HAP-1 (cell line): ENCODE results near the gene E4F1.
A peak's percentile ranks its signal among the peaks of the same experiment; 100 is the strongest.
"Not testable (repeated sequence)": the region's sequence is repeated elsewhere in the genome, so short reads cannot be mapped to it uniquely, and the experiment has no call there.

Source experiments
- DNase-seq, 2 experiments: peaks; one replicate each; pipeline ENCODE4 v3.0.0-alpha.2; 2016 to 2020; ENCODE audit warnings: low spot score in 2 of 2
- H3K27me3 ChIP-seq: fragments of 250-450 bp; sonication (Bioruptor Pico); 2 replicates; pipeline ENCODE4 v1.5.1; 2020; ENCODE audit warnings: low read depth, mild to moderate bottlenecking, moderate library complexity
- H3K36me3 ChIP-seq: fragments of 250-450 bp; sonication (Bioruptor Pico); replicated peaks from 2 replicates; pipeline ENCODE4 v1.5.1; 2020; ENCODE audit warnings: mild to moderate bottlenecking
- H3K4me1 ChIP-seq: fragments of 250-450 bp; sonication (Bioruptor Pico); 2 replicates; pipeline ENCODE4 v1.5.1; 2020; ENCODE audit warnings: mild to moderate bottlenecking
- H3K4me3 ChIP-seq: fragments of 250-450 bp; sonication (Bioruptor Pico); 2 replicates; pipeline ENCODE4 v1.5.1; 2020; ENCODE audit warnings: mild to moderate bottlenecking, moderate library complexity
- H3K9me3 ChIP-seq: fragments of 250-450 bp; sonication (Bioruptor Pico); 2 replicates; pipeline ENCODE4 v1.5.1; 2020; ENCODE audit warnings: mild to moderate bottlenecking, moderate library complexity
- in situ Hi-C: fragments of 300-500 bp; cut with MboI; formaldehyde crosslinking; loops from 3 replicates; pipeline ENCODE4 v1.14.3; 2020; ENCODE audit warnings: low sequenced_read_pairs, inconsistent platforms, mixed read lengths

Gene E4F1

DNA sequence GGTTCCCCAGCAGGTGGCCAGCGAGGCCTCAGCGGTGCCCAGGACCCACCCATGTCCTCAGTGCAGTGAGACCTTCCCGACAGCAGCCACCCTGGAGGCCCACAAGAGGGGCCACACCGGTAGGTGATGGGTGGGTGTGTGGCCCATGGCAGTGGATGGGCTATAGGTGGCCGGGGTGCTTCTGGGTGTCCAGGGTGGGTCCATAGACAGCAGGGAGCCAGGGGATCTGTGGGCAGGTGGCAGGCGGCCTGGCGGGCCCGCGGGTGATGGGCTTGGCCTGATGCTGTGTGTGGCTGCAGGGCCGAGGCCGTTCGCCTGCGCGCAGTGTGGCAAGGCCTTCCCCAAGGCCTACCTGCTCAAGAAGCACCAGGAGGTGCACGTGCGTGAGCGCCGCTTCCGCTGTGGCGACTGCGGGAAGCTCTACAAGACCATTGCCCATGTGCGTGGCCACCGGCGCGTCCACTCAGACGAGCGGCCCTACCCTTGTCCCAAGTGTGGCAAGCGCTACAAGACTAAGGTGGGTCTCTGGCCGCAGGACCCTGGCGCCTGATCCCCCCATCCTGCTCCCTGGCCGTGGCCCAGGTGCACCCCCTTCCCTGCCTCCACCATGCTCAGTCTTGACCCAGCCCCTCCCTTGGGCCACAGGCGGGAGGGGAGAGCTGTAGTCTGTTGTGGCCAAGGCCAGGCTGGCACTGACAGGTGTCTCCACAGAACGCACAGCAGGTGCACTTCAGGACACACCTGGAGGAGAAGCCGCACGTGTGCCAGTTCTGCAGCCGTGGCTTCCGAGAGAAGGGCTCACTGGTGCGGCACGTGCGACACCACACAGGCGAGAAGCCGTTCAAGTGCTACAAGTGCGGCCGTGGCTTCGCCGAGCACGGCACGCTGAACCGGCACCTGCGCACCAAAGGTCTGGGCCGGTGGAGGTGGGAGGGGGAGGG, 10.8 kb downstream of the E4F1 start:
- Histone ChIP-seq H3K9me3 (no peaks in the 10 kb centered on the region), H3K27me3 (no peaks in the 10 kb centered on the region), H3K4me3 (no peak overlapping the region), H3K36me3 (peaks cover 49% of the 10 kb centered on the region), H3K4me1 (no peaks in the 10 kb centered on the region)
- DNase-seq: no peak
- in situ Hi-C loops: no loop called here

DNA sequence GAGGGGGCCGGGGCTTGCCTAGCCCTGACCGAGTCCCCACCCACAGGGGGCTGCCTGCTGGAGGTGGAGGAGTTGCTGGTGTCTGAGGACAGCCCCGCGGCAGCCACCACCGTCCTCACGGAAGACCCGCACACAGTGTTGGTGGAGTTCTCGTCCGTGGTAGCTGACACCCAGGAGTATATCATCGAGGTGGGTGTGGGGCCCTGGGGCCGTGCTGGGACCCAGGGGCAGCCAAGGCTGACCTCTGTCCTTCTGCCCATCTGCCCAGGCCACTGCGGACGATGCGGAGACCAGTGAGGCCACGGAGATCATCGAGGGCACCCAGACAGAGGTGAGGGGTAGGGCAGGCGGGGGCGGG, 11.4 kb downstream of the E4F1 start:
- Histone ChIP-seq H3K4me3 (no peak overlapping the region), H3K4me1 (no peaks in the 10 kb centered on the region), H3K9me3 (no peaks in the 10 kb centered on the region), H3K27me3 (no peaks in the 10 kb centered on the region), H3K36me3 (peaks cover 48% of the 10 kb centered on the region)
- in situ Hi-C loops: no loop called here
- no peak for DNase-seq

DNA sequence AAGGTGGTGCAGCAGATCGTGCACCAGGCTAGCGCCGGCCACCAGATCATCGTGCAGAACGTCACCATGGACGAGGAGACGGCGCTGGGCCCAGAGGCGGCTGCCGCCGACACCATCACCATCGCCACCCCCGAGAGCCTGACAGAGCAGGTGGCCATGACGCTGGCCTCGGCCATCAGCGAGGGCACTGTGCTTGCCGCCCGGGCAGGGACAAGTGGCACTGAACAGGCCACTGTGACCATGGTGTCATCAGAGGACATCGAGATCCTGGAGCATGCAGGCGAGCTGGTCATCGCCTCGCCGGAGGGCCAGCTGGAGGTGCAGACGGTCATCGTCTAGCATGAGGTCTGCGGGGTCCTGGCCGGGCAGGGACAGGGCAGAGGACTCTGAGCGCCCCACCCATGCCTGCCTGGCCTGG, 11.9 kb downstream of the E4F1 start:
- Histone ChIP-seq H3K4me1 (no peaks in the 10 kb centered on the region), H3K4me3 (no peak overlapping the region), H3K27me3 (no peaks in the 10 kb centered on the region), H3K9me3 (no peaks in the 10 kb centered on the region), H3K36me3 (peaks cover 47% of the 10 kb centered on the region)
- in situ Hi-C loops: no loop called here
- no peak for DNase-seq

DNA sequence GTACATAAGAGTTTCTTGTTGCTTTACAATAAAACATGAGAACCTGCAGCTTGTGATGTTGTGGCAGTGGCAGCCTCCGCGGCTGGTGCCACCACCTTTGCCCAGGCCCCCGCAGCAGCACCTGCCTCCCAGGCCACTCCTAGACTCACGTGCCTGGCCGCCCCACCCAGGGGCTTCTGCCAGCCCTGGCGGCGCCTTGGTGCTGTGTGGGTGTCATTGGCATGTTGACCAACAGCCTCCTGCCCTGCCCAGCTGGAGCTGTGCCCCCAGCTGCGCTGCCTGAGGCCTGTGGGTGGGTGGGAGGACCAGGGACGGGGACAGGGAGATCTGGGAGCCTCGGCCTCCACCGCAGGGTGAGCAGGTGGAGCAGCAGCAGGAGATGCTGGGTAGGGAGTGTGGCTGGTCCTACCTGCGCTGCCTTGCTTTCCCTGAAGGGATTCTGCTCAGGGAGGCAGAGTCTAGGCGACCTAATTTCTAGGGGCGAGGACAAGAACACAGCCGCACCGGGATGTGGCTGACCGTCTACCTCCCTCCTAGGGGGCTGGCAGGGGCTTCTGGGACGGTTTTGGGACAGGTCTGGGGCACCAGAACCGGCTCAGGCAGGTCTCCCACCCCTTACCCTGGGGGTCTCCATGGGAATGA, 12.4 kb downstream of the E4F1 start:
- Histone ChIP-seq H3K36me3 (peaks cover 47% of the 10 kb centered on the region), H3K27me3 (no peaks in the 10 kb centered on the region), H3K4me3 (no peak overlapping the region), H3K9me3 (no peaks in the 10 kb centered on the region), H3K4me1 (no peaks in the 10 kb centered on the region)
- no peak for DNase-seq
- in situ Hi-C loops: no loop called here

DNA sequence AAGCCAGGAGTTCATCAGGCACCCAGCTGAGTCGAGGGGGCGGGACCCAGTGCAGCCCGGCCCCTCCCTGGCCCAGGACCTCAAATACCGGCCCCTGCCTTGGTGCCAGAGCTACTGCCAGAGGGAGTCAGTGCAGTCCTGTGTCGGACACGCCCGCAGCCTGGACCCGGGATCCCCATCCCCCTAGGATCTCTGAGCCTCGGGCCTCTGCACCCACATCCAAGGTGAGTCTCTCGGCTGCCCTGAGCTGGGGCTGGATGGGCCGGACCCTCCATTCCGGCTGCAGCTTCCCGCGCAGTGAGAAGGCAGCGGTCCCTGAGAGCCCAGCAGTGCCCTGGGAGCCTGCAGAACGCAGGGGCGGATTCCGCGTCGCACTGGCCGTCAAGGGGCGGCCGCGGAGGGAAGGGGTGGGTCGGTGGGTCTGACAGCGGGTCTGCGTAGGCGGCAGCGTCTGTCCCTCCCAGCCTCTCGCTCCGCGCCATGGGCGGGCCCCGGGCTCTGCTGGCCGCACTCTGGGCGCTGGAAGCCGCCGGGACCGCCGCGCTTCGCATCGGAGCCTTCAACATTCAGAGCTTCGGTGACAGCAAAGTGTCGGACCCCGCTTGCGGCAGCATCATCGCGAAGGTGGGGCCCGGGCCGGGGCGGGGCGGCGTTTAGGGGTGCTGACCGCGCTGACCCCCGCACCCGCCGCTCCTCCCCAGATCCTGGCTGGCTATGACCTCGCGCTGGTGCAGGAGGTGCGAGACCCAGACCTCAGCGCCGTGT, 13.1 kb downstream of the E4F1 start, which contains the start of gene DNASE1L2:
Gene DNASE1L2 (plus strand): TSS at position 108 of the 765 bp plus-strand sequence. CDS start 373 bp downstream, at position 481.
- in situ Hi-C loops: no loop called here

DNA sequence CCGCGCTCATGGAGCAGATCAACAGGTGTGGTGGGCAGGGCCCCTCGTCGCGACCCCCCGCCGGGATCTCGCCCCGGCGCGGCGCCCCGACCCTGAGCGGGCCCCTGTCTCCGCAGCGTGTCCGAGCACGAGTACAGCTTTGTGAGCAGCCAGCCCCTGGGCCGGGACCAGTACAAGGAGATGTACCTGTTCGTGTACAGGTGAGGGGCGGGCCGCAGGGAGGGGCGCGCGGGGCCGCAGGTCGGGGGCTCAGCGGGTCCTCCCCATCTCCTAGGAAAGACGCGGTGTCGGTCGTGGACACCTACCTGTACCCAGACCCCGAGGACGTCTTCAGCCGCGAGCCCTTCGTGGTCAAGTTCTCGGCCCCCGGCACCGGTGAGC, 13.7 kb downstream of the E4F1 start:
- peak in 1 of 2 experiments; percentile 38 for DNase-seq
- no peak overlapping the region for H3K4me3 ChIP-seq
- no peaks in the 10 kb centered on the region for H3K27me3 ChIP-seq
- no peaks in the 10 kb centered on the region for H3K4me1 ChIP-seq
- in situ Hi-C loops: no loop called here
- peaks cover 42% of the 10 kb centered on the region for H3K36me3 ChIP-seq
- H3K9me3 ChIP-seq: no peaks in the 10 kb centered on the region

More for the DNA sequence above, 13.1 kb downstream of the E4F1 start, which contains the start of gene DNASE1L2:
- peak in 1 of 2 experiments; percentile 56 for DNase-seq
- H3K27me3 ChIP-seq: no peaks in the 10 kb centered on the region
- H3K36me3 ChIP-seq: peaks cover 43% of the 10 kb centered on the region
- H3K4me3 ChIP-seq: no peak within 1 kb of the TSS
- no peaks in the 10 kb centered on the region for H3K4me1 ChIP-seq
- H3K9me3 ChIP-seq: no peaks in the 10 kb centered on the region

DNA sequence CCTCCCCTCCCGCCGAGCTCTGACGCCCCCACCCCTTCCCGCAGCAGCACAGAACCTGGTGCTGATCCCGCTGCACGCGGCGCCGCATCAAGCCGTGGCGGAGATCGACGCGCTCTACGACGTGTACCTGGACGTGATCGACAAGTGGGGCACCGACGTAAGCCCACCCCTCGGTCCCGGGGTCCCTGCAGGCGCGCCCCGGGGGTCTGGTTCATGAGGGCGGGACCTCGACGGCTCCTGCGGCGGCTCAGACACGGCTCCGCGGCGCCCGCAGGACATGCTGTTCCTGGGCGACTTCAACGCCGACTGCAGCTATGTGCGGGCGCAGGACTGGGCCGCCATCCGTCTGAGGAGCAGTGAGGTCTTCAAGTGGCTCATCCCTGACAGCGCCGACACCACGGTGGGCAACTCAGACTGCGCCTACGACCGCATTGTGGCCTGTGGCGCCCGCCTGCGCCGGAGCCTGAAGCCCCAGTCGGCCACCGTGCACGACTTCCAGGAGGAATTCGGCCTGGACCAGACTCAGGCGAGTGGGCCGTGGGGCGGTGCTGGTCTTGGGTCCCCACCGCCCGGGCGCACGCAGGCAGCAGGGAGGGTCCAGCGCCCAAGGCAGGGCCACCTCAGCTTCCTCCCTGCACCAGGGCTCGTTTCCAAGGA, 14.2 kb downstream of the E4F1 start:
- Histone ChIP-seq H3K9me3 (no peaks in the 10 kb centered on the region), H3K27me3 (no peaks in the 10 kb centered on the region), H3K36me3 (peaks cover 43% of the 10 kb centered on the region), H3K4me3 (no peak overlapping the region), H3K4me1 (no peaks in the 10 kb centered on the region)
- no peak for DNase-seq
- in situ Hi-C loops: no loop called here

DNA sequence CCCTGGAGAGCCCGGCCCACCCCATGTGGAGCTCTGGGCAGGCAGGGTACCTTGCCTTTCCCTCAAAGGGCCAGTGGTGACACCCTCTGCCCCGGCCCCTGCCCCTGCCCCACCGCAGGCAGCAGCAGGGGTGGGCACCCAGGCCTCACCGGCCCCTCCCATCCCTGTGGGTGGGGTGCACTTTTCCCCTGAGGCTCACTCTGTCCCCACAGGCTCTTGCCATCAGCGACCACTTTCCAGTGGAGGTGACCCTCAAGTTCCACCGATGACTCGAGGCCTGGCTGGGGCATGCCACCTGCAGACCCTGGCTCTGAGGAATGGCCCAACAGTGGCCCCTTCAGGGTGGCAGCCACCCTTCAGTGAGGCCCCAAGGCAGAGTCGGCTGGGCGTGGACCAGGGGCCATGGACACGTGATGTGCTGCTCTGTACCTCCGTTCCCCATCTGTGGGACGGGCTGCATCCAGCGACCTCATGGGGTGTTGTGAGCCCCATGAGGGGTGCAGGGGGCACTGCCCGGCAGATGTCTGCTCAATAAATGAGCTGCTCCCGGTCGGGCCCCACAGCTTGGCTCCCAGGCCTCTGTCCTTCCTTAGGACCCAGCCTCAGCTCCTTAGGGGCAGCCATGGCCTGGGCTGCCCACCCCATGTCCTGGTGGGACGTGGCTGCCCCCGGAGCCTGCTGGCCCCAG, 14.9 kb downstream of the E4F1 start:
- Histone ChIP-seq H3K9me3 (no peaks in the 10 kb centered on the region), H3K36me3 (peaks cover 43% of the 10 kb centered on the region), H3K27me3 (no peaks in the 10 kb centered on the region), H3K4me3 (no peak overlapping the region), H3K4me1 (no peaks in the 10 kb centered on the region)
- in situ Hi-C loops: no loop called here
- no peak for DNase-seq

DNA sequence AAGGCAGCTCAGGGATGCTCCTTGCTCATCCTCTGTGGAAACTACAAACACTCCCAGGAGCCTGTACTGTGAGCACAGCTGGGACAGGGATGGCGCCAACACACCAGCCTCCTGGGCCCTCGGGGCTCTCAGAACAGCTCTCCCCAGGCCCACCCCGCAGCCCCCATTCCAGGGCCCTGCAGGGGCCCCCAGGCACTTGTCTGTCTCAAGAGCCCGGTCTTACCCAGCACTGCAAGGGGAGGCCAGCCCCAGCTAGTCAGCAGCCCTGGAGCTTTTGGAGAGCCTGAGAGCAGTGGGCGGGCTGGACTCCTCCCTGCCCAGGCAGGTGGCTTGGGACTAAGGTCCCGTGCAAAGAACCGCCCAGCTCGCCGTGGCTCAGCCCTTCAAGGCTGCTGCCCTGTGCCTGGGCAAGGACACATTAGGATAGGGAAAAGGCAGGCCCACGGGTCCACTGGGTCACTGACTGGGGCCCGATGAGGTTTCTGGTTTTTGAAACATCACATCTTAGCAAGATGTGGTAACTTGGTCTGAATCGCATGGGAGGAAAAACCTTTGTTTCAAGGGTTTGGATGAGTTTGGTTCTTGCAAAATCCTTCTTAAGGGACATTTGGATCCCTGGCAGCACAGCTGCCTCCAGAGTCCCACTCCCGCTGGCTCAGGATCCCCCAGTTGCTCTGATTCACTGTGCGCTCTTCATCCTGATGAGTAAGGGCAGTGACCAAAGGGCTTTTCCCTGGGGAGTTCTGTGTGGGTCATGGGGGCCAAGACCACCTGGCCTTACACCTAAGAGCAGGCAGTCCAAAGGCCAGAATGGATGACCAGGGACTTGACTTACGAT, 15.7 kb downstream of the E4F1 start:
- Histone ChIP-seq H3K36me3 (peaks cover 43% of the 10 kb centered on the region), H3K27me3 (no peaks in the 10 kb centered on the region), H3K4me1 (no peaks in the 10 kb centered on the region), H3K9me3 (no peaks in the 10 kb centered on the region), H3K4me3 (no peak overlapping the region)
- DNase-seq: peak in 1 of 2 experiments; percentile 39
- in situ Hi-C loops: no loop called here

DNA sequence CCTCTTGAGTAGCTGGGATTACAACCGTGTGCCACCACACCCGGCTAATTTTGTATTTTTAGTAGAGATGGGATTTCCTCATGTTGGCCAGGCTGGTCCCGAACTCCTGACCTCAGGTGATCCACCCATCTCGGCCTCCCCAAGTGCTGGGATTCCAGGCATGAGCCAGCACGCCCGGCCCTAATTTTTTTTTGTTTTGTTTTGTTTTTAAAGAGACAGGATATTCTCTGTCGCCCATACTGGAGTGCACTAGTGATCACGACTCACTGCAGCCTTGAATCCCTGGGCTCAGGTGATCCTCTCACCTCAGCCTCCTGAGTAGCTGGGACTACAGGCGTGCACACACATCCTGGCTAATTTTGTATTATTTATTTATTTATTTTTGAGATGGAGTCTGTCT, 16.9 kb downstream of the E4F1 start:
- H3K4me1 ChIP-seq, H3K9me3 ChIP-seq, in situ Hi-C loops, H3K4me3 ChIP-seq, DNase-seq, H3K27me3 ChIP-seq: not testable (repeated sequence)
- peaks cover 47% of the 10 kb centered on the region for H3K36me3 ChIP-seq

DNA sequence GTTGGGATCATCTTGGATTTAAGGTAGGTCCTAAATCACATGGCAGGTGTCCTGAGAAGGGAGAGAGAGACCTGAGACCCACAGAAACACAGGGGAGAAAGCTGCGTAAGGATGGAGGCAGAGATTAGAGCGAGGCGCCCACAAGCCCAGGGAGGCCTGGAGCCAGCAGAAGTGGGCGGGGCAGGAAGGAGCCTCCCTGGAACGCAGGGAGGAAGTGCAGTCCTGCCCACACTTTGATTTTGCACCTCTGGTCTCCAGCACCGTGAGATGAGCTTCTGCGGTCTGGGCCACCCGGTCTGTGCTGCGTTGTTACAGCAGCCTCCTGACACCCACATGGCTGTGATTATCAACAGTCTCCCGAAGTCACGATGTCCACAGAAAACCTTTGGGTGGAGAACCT, 19.2 kb downstream of the E4F1 start:
- no peaks in the 10 kb centered on the region for H3K27me3 ChIP-seq
- H3K36me3 ChIP-seq: peaks cover 69% of the 10 kb centered on the region
- no peaks in the 10 kb centered on the region for H3K4me1 ChIP-seq
- DNase-seq: no peak
- no peak overlapping the region for H3K4me3 ChIP-seq
- no peaks in the 10 kb centered on the region for H3K9me3 ChIP-seq
- in situ Hi-C loops: no loop called here

DNA sequence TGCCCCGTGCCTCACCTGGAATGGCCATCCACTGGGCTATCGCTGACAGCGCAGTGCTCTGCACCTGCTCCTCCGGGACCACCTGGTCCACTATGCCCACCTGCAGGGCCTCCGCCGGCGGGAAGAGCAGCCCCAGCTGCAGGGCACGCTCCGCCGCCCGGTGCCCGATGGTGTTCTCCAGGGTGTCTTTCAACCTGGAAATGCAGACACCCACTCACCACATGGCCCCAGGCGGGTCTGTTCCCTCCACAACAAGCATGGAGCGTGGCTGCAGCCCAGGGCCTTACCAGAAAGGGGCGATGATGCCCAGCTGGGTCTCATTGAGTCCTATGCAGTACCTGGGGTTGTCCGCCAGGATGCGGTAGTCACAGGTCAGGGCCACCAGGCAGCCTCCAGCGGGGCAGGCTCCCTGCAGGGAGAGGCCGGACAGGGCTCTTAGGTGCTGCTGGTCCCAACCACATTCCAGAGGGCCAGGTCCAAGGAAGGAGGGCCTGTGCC, 19.7 kb downstream of the E4F1 start:
- Histone ChIP-seq H3K9me3 (no peaks in the 10 kb centered on the region), H3K4me1 (no peaks in the 10 kb centered on the region), H3K4me3 (no peak overlapping the region), H3K36me3 (peaks cover 73% of the 10 kb centered on the region), H3K27me3 (no peaks in the 10 kb centered on the region)
- in situ Hi-C loops: no loop called here
- DNase-seq: no peak
